ENCODE data around the gene TBC1D19. TPM values are rescaled to one million over a fixed set of nuclear protein-coding genes. Genes with fewer than 3 reads are reported as not detected.

The TBC1D19 gene
- total RNA-seq, 1 donor from 2014 or later: 17.2 TPM

DNA sequence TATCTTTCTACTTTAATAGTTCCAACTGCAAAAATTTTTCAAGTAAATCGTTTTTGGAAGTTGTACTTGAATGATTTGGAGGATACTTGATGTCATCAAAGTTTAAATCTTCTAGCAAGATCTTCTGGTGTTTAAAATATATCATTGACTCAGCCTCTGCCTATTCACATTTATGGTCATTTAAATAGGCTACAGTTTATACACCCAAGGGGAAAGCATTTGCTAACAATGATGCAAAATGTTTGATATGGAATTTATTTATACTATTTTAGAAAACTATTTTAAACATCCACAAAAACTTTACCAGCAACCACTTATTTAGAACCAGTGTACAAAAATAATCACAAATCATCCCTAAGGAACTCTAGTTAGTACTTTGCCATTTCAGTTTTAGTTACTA, 153.5 kb downstream of the TBC1D19 start:
- no peak overlapping the region for H3K4me3 ChIP-seq (ENCODE audit: low read depth, low read length)
- H3K36me3 ChIP-seq (ENCODE audit: control insufficient read depth, insufficient read depth, low read length): no peaks in the 10 kb centered on the region
- TF ChIP-seq, protein P1, sequence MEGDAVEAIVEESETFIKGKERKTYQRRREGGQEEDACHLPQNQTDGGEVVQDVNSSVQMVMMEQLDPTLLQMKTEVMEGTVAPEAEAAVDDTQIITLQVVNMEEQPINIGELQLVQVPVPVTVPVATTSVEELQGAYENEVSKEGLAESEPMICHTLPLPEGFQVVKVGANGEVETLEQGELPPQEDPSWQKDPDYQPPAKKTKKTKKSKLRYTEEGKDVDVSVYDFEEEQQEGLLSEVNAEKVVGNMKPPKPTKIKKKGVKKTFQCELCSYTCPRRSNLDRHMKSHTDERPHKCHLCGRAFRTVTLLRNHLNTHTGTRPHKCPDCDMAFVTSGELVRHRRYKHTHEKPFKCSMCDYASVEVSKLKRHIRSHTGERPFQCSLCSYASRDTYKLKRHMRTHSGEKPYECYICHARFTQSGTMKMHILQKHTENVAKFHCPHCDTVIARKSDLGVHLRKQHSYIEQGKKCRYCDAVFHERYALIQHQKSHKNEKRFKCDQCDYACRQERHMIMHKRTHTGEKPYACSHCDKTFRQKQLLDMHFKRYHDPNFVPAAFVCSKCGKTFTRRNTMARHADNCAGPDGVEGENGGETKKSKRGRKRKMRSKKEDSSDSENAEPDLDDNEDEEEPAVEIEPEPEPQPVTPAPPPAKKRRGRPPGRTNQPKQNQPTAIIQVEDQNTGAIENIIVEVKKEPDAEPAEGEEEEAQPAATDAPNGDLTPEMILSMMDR (IDR thresholded peaks at IDR 0.05; ENCODE audit: insufficient read depth, low read length, poor library complexity, severe bottlenecking): no peak
- no peaks in the 10 kb centered on the region for H3K27me3 ChIP-seq (ENCODE audit: control insufficient read depth, insufficient read depth, low read length)
- no peak for DNase-seq (ENCODE audit: low read depth)

DNA sequence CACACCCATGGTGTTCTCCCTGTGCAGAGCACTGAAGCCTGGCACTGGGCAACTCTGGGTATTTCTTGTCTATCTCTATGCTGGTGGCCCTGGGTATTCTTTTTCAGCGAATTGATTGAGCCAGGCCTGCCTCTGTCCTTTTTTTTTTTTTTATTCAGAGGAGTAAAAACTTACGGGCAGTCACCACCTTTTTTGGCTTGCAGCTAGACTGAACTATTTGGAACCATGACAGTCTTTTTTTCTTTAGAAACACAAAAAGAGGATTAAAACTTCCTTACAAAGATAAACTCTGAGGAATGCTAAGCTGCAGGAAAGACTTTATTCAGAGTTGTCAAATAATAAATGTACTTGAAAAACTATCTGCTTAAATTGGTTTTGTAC, 157.6 kb downstream of the TBC1D19 start:
- Histone ChIP-seq H3K4me3 (ENCODE audit: low read depth, low read length) (no peak overlapping the region), H3K27me3 (ENCODE audit: control insufficient read depth, insufficient read depth, low read length) (no peaks in the 10 kb centered on the region), H3K36me3 (ENCODE audit: control insufficient read depth, insufficient read depth, low read length) (no peaks in the 10 kb centered on the region)
- TF ChIP-seq, protein P1 (IDR thresholded peaks at IDR 0.05; ENCODE audit: insufficient read depth, low read length, poor library complexity, severe bottlenecking): no peak
- no peak for DNase-seq (ENCODE audit: low read depth)

DNA sequence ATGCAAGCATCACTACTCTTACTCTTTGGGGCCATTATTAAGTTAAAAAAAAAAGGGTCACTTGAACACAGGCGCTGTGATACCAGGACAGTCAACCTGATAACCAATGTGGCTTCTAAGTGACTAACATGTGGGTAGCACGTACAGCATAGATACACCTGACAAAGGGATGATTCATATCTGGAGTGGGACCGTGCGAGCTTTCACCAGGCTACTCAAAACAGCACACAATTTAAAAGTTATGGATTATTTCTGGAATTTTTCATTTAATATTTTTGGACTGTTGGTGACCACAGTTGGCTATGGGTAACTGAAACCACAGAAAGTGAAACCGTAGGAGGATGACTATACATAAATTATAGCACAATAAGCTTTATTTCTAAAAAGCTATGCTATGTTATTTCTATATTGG, 162.9 kb downstream of the TBC1D19 start:
- H3K27me3 ChIP-seq (ENCODE audit: control insufficient read depth, insufficient read depth, low read length): no peaks in the 10 kb centered on the region
- TF ChIP-seq, protein P1 (IDR thresholded peaks at IDR 0.05; ENCODE audit: insufficient read depth, low read length, poor library complexity, severe bottlenecking): no peak
- H3K4me3 ChIP-seq (ENCODE audit: low read depth, low read length): no peak overlapping the region
- H3K36me3 ChIP-seq (ENCODE audit: control insufficient read depth, insufficient read depth, low read length): no peaks in the 10 kb centered on the region
- no peak for DNase-seq (ENCODE audit: low read depth)

DNA sequence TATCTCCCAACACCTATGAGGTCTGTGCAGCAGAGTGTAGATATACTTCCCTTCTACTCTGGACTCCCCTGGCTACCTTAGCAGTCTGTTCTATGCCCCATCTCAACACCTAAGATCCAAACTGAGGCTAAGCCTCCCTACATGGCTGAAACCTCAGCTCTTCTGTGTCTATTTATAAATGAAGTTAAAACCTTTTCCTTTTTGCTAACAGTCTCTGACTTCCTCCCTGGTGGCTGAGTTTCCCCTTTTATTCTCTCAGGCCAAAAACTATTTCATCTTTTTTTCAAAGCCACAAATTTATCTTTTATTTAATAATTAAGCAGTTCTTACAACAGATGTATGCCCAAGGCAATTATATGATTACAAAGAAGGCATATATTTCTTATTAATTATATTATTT, 164.9 kb downstream of the TBC1D19 start:
- H3K36me3 ChIP-seq (ENCODE audit: control insufficient read depth, insufficient read depth, low read length): no peaks in the 10 kb centered on the region
- TF ChIP-seq, protein P1 (IDR thresholded peaks at IDR 0.05; ENCODE audit: insufficient read depth, low read length, poor library complexity, severe bottlenecking): no peak
- H3K27me3 ChIP-seq (ENCODE audit: control insufficient read depth, insufficient read depth, low read length): no peaks in the 10 kb centered on the region
- no peak for DNase-seq (ENCODE audit: low read depth)
- no peak overlapping the region for H3K4me3 ChIP-seq (ENCODE audit: low read depth, low read length)

DNA sequence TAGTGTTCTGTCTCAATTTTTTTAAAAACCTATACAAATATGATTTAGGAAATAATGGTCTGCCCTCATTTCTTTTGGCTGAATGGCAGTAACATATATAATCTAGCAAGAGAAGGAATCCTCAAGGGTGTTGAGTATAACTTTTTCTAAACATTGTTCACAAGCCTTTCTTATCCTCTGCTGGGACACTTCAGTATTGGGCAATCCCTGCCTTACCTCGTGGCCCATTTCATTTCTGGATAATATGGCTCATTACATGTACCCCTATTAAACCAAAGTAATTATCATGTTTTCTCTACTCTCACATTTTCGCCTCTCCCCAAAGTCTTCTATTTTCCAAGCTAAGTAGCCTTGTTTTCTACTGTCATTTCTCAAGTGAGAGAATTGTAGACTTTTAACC, 166.0 kb downstream of the TBC1D19 start:
- no peak for DNase-seq (ENCODE audit: low read depth)
- H3K36me3 ChIP-seq (ENCODE audit: control insufficient read depth, insufficient read depth, low read length): no peaks in the 10 kb centered on the region

DNA sequence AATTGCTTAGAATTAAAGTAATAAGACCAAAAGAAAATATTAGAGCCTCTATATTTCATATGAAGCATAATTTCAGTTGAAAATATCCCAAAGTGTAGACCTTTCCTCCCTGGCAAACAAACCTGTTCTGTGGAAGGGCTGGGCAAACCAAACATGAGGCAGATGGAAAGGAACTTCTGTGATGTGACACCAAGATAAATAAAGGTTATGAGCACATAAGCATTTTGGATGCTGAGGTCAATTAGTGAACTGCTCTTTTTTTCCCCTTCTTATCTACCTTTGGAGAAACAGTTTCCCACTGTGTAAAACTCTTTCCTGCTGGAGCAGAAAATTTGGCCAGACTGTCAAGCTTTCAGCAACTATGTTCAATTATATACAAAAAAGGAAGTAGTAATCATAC, 167.1 kb downstream of the TBC1D19 start:
- TF ChIP-seq, protein P1 (IDR thresholded peaks at IDR 0.05; ENCODE audit: insufficient read depth, low read length, poor library complexity, severe bottlenecking): no peak
- H3K36me3 ChIP-seq (ENCODE audit: control insufficient read depth, insufficient read depth, low read length): no peaks in the 10 kb centered on the region
- DNase-seq (ENCODE audit: low read depth): no peak
- no peaks in the 10 kb centered on the region for H3K27me3 ChIP-seq (ENCODE audit: control insufficient read depth, insufficient read depth, low read length)
- no peak overlapping the region for H3K4me3 ChIP-seq (ENCODE audit: low read depth, low read length)

More for the DNA sequence above, 166.0 kb downstream of the TBC1D19 start:
- TF ChIP-seq, protein P1 (IDR thresholded peaks at IDR 0.05; ENCODE audit: insufficient read depth, low read length, poor library complexity, severe bottlenecking): no peak
- no peaks in the 10 kb centered on the region for H3K27me3 ChIP-seq (ENCODE audit: control insufficient read depth, insufficient read depth, low read length)
- H3K4me3 ChIP-seq (ENCODE audit: low read depth, low read length): no peak overlapping the region
